Fibroblast of gingiva (primary cell): ENCODE measurements around the gene SHC3.

Source experiments
- DNase-seq: peaks from one replicate; pipeline ENCODE4 v3.0.0-alpha.2; 2011; ENCODE audit warnings: low read depth

Gene SHC3

DNA sequence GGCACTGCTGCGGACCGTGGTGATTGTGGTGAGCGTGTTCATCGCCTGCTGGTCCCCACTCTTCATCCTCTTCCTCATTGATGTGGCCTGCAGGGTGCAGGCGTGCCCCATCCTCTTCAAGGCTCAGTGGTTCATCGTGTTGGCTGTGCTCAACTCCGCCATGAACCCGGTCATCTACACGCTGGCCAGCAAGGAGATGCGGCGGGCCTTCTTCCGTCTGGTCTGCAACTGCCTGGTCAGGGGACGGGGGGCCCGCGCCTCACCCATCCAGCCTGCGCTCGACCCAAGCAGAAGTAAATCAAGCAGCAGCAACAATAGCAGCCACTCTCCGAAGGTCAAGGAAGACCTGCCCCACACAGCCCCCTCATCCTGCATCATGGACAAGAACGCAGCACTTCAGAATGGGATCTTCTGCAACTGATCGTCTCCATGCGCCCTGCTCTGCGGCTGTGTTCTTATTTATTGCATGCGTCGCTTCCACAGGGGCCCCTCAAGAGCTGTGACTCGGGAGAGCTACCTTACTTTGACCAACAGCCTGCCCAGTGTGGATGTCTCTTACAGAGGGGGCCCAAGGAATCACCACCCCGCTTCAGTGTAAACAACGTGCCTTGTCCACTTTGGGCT is 176.6 kb downstream of the SHC3 start:
- no peak for DNase-seq

- DNase-seq: peak; percentile 72
These were observed 177.4 kb downstream of the SHC3 start for GRCh38 chr9:89000973-89001916.

GRCh38 chr9:89000371-89000781 is 178.2 kb downstream of the SHC3 start:
- DNase-seq: no peak

DNA sequence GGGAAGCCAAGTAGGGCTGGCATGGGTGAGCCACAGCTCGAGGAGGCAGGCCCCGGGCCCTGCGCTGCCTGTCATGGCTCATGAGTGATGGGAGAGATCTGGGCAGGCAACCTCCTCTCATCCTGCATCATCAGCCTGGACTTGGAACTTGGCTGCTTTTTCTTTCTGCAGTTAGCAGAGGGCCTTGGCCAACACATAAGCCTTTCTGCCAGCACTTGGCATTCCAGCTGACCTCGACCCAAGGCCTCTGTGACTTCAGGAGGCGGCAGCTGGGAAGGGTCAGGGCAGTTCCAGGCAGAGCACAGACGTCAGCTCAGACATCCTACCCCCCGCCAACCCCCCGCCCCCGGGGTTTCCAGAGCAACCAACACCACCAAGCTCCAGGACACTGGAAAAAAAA is 179.7 kb downstream of the SHC3 start:
- DNase-seq: peak; percentile 88

DNA sequence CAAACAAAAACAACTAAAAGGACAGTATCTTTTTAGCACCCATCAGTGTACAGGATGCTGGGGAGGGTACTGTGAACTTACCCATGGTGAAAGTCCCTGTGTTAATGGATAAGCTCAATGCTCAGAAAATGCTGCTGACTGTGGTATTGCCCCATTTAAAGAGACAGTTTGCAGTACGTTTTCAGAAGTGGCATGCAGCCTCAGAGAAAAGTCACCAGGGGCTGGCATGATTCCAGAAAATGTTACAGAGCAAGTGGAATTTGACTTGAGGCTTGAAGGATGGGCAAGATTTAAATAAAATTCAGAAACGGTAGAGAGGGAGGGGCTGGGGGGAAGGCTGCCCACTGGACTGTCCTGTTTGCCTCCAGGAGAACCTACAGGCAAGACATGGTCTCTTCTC is 180.1 kb downstream of the SHC3 start:
- peak; percentile 47 for DNase-seq

DNA sequence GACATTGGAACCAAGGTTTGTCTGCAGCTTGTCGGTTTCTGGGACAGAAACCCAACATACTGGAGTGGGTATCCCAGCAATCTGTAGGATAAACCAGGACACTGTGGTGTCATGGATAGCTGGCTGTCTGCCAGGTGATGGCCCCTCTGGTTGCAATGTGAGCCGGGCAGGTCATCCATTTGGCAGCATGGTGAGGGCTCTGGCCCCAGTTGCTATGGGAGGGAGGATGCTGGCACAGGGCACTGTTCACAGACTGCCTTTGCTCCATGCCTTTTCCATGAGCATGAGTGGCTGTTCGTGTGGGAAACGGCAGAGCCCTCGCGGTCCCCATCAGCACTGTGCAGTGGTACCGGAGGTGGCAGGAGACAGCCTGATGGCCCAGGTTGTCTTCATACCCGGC is 181.0 kb downstream of the SHC3 start:
- DNase-seq: no peak

GRCh38 chr9:88996921-88997235 is 181.7 kb downstream of the SHC3 start:
- DNase-seq: no peak

GRCh38 chr9:88996046-88996920 is 182.3 kb downstream of the SHC3 start:
- no peak for DNase-seq

DNA sequence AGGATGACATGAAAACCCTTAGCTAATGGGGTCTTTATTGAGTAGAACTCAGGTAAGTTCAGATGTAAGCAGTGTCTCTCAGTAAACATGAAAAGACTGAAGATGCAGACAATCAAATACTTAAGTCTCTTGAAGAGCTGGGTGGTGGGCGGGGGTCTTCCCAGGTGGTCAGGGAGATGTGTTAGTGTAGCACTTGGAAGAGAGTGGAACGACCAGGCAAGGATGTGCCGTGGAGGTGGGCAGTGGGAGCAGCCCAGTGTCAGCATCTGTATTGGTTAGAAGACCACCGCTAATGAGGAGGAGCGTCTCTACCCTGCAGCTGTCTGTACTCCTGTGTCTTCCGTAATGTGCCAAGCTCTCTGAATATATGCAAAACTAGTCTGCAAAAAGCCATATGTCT is 183.0 kb downstream of the SHC3 start:
- DNase-seq: no peak

DNA sequence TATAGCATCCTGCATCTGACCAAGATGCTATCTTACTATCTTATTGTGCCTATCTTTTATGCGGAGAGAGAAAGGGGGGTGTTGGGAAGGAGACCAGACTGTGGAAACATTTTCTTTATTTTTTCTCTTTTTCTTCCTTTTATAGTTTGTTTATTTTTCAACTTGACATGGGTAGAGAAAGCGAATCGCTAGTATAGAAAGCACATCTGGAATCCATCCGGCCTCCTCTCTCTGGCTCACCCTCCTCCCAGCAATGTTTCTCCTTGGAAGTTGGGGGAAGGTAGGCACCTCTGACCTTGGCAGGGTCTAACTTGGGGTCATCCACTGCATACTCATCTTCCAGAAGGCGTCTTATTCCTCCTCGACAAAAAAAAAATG is 183.4 kb downstream of the SHC3 start:
- no peak for DNase-seq

DNA sequence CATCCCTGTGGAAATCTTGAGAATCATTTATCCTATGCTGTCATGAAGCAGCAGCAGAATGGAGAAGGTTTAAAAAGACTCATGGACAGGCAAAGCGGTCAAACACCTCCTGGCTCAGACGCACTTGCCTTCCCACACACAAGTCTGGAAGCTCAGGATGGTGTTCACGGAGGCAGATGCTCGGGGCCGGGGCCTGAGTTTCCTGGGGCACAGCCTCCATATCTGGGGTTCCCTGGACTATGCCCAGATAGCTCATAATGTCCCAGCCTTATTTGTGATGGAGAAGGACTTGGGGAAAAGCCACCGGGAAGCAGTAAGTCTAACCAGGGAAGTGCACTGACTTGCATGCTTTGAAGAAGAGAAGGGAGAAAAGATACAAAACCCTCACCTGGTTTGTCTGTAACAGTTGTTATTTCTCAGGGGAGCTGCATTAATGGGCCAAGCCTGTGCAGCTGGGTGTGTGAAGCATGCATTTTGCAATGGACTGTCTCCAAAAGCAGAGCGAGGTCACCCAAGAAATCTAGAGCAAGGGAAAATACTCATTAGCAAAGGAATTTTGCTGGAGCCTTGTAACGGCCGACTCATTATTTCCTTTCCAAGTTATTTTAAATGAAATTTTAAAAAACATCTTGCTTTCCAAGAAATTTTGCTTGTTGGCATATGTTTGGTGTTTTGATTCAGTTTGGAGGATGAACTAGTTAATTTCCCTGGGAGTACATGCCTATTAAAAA is 184.0 kb downstream of the SHC3 start:
- DNase-seq: peak; percentile 70

GRCh38 chr9:88993871-88994460 is 184.7 kb downstream of the SHC3 start:
- no peak for DNase-seq

- DNase-seq: no peak
These were observed 185.3 kb downstream of the SHC3 start for GRCh38 chr9:88993327-88993726.

- no peak for DNase-seq
These were observed 186.1 kb downstream of the SHC3 start for GRCh38 chr9:88992556-88992955.

DNA sequence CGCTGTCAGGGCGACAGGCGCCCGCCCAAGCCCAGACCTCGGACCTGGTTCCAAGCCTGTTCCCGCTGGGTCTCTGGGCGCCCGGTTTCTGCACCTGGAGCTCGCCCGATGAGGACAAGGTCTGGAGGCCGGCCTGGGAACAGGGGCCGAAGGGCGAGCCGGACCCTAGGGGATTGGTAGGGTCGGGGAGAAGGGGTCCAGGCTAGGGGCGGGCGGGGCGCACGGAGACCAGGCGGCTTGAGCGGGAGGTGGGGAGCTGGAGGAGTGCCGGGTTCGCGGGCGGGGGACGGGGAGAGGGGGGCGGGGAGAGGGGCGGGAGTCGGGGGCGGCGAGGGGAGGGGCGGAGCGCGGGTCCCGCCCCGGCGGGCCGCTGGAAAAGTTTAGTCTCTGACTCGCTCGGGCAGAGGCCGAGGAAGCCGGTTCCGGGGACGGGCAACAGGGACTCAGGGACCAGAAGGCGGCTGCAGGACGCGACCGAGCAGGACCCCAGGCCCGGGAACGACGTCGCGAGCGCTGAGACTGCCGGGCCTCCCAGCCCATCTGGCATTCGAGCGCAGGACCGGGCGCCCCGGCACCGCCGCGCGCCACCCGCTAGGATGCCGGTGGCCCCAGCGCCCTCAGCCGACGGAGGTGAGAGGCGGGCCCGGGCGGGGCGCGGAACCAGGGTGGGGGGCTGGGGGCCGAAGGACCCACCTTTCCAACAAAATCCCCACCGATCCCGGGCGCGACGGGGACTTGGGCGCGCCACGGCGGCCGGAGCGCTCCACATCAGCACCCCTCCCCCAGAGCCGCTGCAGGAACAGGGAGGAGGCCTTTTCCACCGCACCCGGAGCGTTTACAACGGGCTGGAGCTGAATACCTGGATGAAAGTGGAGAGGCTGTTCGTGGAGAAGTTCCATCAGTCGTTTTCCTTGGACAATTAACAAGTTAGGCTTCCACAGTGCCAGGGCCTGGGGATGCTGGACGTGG is 187.3 kb downstream of the SHC3 start, which contains the start of gene S1PR3:
Gene S1PR3, plus strand, starts transcription at position 403 of the 969 bp plus-strand sequence. CDS start 9,733 bp downstream, outside the sequence.
- DNase-seq: peak; percentile 46

DNA sequence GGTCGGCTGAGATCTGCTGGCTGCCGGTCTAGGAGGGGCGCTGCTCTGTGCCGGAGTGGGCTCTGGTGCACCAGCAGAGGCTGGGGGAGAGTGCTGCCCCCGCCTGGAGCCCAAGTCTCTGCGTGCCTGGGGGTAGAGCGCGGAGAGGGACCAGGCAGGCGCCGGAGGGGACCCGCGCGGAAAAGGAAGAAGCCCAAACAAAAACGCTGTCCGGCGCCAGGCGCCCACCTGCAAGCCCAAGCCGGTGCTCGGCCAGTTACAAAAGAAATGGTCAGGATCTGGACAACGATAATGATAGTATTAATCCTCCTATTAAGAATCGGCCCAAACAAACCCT is 187.9 kb downstream of the SHC3 start:
- DNase-seq: no peak

GRCh38 chr9:88990041-88990728 is 188.4 kb downstream of the SHC3 start:
- no peak for DNase-seq

GRCh38 chr9:88988796-88989641 is 189.6 kb downstream of the SHC3 start:
- peak; percentile 77 for DNase-seq

GRCh38 chr9:88987661-88988060 is 191.0 kb downstream of the SHC3 start:
- DNase-seq: no peak
